ENCODE results near the gene FBXO28.

DNA sequence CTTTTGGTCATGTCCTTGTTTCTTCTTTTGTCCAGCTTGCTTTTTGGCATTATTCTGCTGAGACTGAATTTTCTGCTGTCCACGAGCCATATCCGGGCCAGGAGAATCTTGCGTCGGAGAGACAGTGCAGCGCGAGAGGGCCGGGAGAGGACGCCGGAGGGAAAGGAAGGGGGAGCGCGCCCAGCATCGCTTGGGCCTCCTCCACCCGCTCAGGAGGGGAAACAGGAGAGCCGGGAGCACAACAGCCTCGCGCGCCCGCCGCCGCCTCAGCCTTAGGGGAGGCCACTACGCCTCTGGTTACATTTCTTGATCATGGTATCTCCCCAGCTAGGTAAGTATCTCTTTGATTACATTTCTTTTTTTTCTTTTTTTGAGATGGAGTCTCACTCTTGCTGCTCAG is 61.7 kb downstream of the FBXO28 start:
- no peak for TF ChIP-seq CTCF (IDR thresholded peaks at IDR 0.05; ENCODE audit: low read length)
- TF ChIP-seq EZH2 (optimal IDR thresholded peaks at IDR 0.05; ENCODE audit: low read depth, low read length): no peak
- no peak for TF ChIP-seq EZH2phosphoT487 (IDR thresholded peaks at IDR 0.05; ENCODE audit: low read length)
